T-helper 2 cell treated with Interferon-gamma antibody and Interleukin-4, amounts not matched to agents 100 ng/mL and 5 ng/mL, for 36 hours (primary cell): ENCODE results near the gene SCTR. TPM values are rescaled to one million over a fixed set of nuclear protein-coding genes. Genes with fewer than 3 reads are reported as not detected.
"Not testable (repeated sequence)": the region's sequence is repeated elsewhere in the genome, so short reads cannot be mapped to it uniquely, and the experiment has no call there.

ENCODE experiments used
- intact Hi-C: fragments of 100-400 bp; cut with micrococcal nuclease; formaldehyde crosslinking; loops from one replicate; pipeline ENCODE4 v1.15.1; 2023
- total RNA-seq: library from RNA; stranded (reverse); gene quantifications from 2 replicates; pipeline ENCODE4 v1.2.3, GENCODE V29; 2022

The SCTR gene
- total RNA-seq, 1 donor from 2014 or later: not detected

- intact Hi-C loops: no loop called here
These were observed 106.4 kb downstream of the SCTR start for GRCh38 chr2:119417908-119418307.

- intact Hi-C loops: no loop called here
These were observed 107.9 kb downstream of the SCTR start for GRCh38 chr2:119416299-119416923.

- intact Hi-C loops: no loop called here
These were observed 108.7 kb downstream of the SCTR start for GRCh38 chr2:119415630-119416029.

GRCh38 chr2:119414894-119415293 lies 109.4 kb downstream of the SCTR start:
- intact Hi-C loops: no loop called here

GRCh38 chr2:119409506-119409905 lies 114.8 kb downstream of the SCTR start:
- intact Hi-C loops: no loop called here

- intact Hi-C loops: no loop called here
These were observed 116.1 kb downstream of the SCTR start for GRCh38 chr2:119408221-119408619.

- intact Hi-C loops: loop anchor here (1.0 kb wide), 1 partner anchor 69 kb away; no protein-coding TSS in a partner anchor
These were observed 116.7 kb downstream of the SCTR start for GRCh38 chr2:119407430-119408220.

GRCh38 chr2:119405151-119405550 lies 119.1 kb downstream of the SCTR start:
- intact Hi-C loops: no loop called here

- intact Hi-C loops: not testable (repeated sequence)
These were observed 120.7 kb downstream of the SCTR start for GRCh38 chr2:119403618-119404017.

- intact Hi-C loops: no loop called here
These were observed 121.4 kb downstream of the SCTR start for GRCh38 chr2:119402645-119403560.

- intact Hi-C loops: no loop called here
These were observed 122.2 kb downstream of the SCTR start for GRCh38 chr2:119402106-119402505.

- intact Hi-C loops: no loop called here
These were observed 127.1 kb downstream of the SCTR start for GRCh38 chr2:119397196-119397595.

- intact Hi-C loops: no loop called here
These were observed 130.1 kb downstream of the SCTR start for GRCh38 chr2:119393971-119394748.

Other genes with a start within 250 kb of the SCTR start
- 7.5 and 8.6 TPM in 2 replicates for gene C2orf76, start 157.6 kb downstream of the SCTR start, total RNA-seq
- gene DBI, start 157.5 kb downstream of the SCTR start, total RNA-seq: 115 and 118 TPM in 2 replicates
- not detected in 2 replicates for gene TMEM37, start 92.6 kb downstream of the SCTR start, total RNA-seq
- gene CFAP221, start 20.0 kb upstream of the SCTR start, total RNA-seq: not detected in 2 replicates
- 10.6 and 12.4 TPM in 2 replicates for gene TMEM177, start 154.7 kb upstream of the SCTR start, total RNA-seq
- 64.0 and 69.2 TPM in 2 replicates for gene PTPN4, start 235.4 kb upstream of the SCTR start, total RNA-seq